Hepatocyte (in vitro differentiated cells): Measurements from ENCODE around the gene PUS7. TPM values are rescaled to one million over a fixed set of nuclear protein-coding genes. Genes with fewer than 3 reads are reported as not detected.
"Not testable (repeated sequence)": the region's sequence is repeated elsewhere in the genome, so short reads cannot be mapped to it uniquely, and the experiment has no call there.

Experiments used
- DNase-seq: peaks from one replicate; pipeline ENCODE4 v3.0.0-alpha.2; 2016; ENCODE audit warnings: low spot score
- H2AFZ ChIP-seq: fragments of 200-600 bp; sonication (generic); 2 replicates; pipeline ENCODE4 v1.6.0; 2016; ENCODE audit warnings: antibody characterized with exemption, mild to moderate bottlenecking
- H3K27ac ChIP-seq: fragments of 200-600 bp; sonication (generic); 2 replicates; pipeline ENCODE4 v1.5.1; 2016; ENCODE audit warnings: mild to moderate bottlenecking
- H3K27me3 ChIP-seq: fragments of 200-600 bp; sonication (generic); 2 replicates; pipeline ENCODE4 v1.6.1; 2016
- H3K36me3 ChIP-seq: fragments of 200-600 bp; sonication (generic); replicated peaks from 2 replicates; pipeline ENCODE4 v1.5.1; 2016; ENCODE audit warnings: low read depth; ENCODE audit not compliant: insufficient read depth
- H3K4me1 ChIP-seq: fragments of 200-600 bp; sonication (generic); 2 replicates; pipeline ENCODE4 v1.5.1; 2016; ENCODE audit warnings: mild to moderate bottlenecking, moderate library complexity; ENCODE audit not compliant: insufficient read depth
- H3K4me2 ChIP-seq: fragments of 200-600 bp; sonication (generic); 2 replicates; pipeline ENCODE4 v1.6.0; 2016
- H3K4me3 ChIP-seq: fragments of 200-600 bp; sonication (generic); 2 replicates; pipeline ENCODE4 v1.5.1; 2016; ENCODE audit warnings: mild to moderate bottlenecking
- H3K79me2 ChIP-seq: fragments of 200-600 bp; sonication (generic); 2 replicates; pipeline ENCODE4 v1.6.0; 2017; ENCODE audit warnings: mild to moderate bottlenecking
- H3K9me2 ChIP-seq: fragments of 200-600 bp; sonication (generic); replicated peaks from 2 replicates; pipeline ENCODE4 v1.6.0; 2017; ENCODE audit warnings: mild to moderate bottlenecking; ENCODE audit not compliant: insufficient read depth
- H3K9me3 ChIP-seq: fragments of 200-600 bp; sonication (generic); 2 replicates; pipeline ENCODE4 v1.5.1; 2016; ENCODE audit warnings: low read depth, mild to moderate bottlenecking
- H4K20me1 ChIP-seq: fragments of 200-600 bp; sonication (generic); 2 replicates; pipeline ENCODE4 v1.6.0; 2016; ENCODE audit warnings: mild to moderate bottlenecking; ENCODE audit not compliant: insufficient read depth, poor library complexity, severe bottlenecking
- EZH2 ChIP-seq: fragments of 200-600 bp; sonication (generic); IDR thresholded peaks from 2 replicates; pipeline ENCODE4 v1.6.1; 2016; ENCODE audit warnings: antibody characterized with exemption, mild to moderate bottlenecking, borderline replicate concordance
- EZH2phosphoT487 ChIP-seq: fragments of 200-600 bp; sonication (generic); IDR thresholded peaks from one replicate; pipeline ENCODE4 v1.6.1; 2018; ENCODE audit warnings: antibody characterized with exemption, mild to moderate bottlenecking, low read depth, moderate library complexity; ENCODE audit not compliant: unreplicated experiment, severe bottlenecking
- WGBS: methylation state at CpG from one replicate; pipeline ENCODE4 v1.1.6; 2016; ENCODE audit warnings: low lambda C conversion rate; ENCODE audit errors: missing lambda C conversion rate; 5-methylcytosine and 5-hydroxymethylcytosine counted together
- polyA plus RNA-seq: library from polyadenylated mRNA; unstranded; fragments of >200 nt; fragmentation: Nextera tagmentation; extraction: Ambion mirVana; gene quantifications from 2 replicates; pipeline ENCODE4 v1.2.1, GENCODE V29; 2016
- total RNA-seq: library from RNA; depleted of rRNA; stranded (reverse); fragments of >200 nt; gene quantifications from 2 replicates; pipeline ENCODE4 v1.2.3, GENCODE V29; 2014
- TF ChIP-seq, protein P1 (sequence below): fragments of 200-600 bp; sonication (generic); IDR thresholded peaks from 2 replicates; pipeline ENCODE4 v1.5.1; 2016; ENCODE audit warnings: antibody characterized with exemption, mild to moderate bottlenecking; ENCODE audit not compliant: poor library complexity

The PUS7 gene
- total and polyA plus RNA-seq, 2 experiments from 2014 or later, result 4.3 to 12.6 TPM

DNA sequence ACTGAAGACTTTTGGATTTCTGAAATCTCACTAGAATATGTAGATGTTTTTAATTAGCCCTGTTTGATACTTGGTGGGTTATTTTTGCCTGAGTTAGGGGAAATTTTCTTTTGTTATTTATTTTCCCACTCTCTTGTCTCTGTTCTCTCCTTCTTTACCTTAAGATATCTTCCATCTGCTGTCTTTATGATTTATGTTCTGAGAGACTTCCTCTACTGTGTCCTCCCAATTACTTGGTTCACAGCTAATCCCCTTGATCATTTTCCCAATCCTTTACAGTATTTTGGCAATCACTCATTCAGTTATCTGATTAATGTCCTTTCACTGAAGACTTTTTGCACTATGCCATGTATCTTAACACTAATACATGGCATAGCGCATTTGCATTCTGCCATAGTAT is 83.8 kb downstream of the PUS7 start:
- no peaks in the 10 kb centered on the region for H3K27me3 ChIP-seq
- 100% methylated on average over 1 of the region's 1 CpG for WGBS
- TF ChIP-seq EZH2phosphoT487, result no peak
- TF ChIP-seq EZH2, result no peak
- TF ChIP-seq, protein P1, sequence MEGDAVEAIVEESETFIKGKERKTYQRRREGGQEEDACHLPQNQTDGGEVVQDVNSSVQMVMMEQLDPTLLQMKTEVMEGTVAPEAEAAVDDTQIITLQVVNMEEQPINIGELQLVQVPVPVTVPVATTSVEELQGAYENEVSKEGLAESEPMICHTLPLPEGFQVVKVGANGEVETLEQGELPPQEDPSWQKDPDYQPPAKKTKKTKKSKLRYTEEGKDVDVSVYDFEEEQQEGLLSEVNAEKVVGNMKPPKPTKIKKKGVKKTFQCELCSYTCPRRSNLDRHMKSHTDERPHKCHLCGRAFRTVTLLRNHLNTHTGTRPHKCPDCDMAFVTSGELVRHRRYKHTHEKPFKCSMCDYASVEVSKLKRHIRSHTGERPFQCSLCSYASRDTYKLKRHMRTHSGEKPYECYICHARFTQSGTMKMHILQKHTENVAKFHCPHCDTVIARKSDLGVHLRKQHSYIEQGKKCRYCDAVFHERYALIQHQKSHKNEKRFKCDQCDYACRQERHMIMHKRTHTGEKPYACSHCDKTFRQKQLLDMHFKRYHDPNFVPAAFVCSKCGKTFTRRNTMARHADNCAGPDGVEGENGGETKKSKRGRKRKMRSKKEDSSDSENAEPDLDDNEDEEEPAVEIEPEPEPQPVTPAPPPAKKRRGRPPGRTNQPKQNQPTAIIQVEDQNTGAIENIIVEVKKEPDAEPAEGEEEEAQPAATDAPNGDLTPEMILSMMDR, result no peak
- H3K36me3 ChIP-seq, result no peaks in the 10 kb centered on the region
- no peaks in the 10 kb centered on the region for H4K20me1 ChIP-seq
- no peaks in the 10 kb centered on the region for H3K79me2 ChIP-seq
- H3K4me3 ChIP-seq, result no peak overlapping the region
- H3K4me2 ChIP-seq, result no peak overlapping the region
- H3K27ac ChIP-seq, result no peak overlapping the region
- H3K9me2 ChIP-seq, result no peaks in the 10 kb centered on the region
- H2AFZ ChIP-seq, result no peak overlapping the region
- no peaks in the 10 kb centered on the region for H3K9me3 ChIP-seq
- H3K4me1 ChIP-seq, result no peaks in the 10 kb centered on the region
- no peak for DNase-seq

- not testable (repeated sequence) for H3K27ac ChIP-seq, H3K9me3 ChIP-seq, DNase-seq, H2AFZ ChIP-seq, H3K79me2 ChIP-seq, H3K4me2 ChIP-seq, H3K27me3 ChIP-seq, H3K4me1 ChIP-seq, H3K4me3 ChIP-seq, H4K20me1 ChIP-seq, H3K36me3 ChIP-seq, H3K9me2 ChIP-seq
- WGBS, result 96% methylated on average over 6 of the region's 6 CpGs
These were observed 84.7 kb downstream of the PUS7 start for GRCh38 chr7:105437356-105437755.

DNA sequence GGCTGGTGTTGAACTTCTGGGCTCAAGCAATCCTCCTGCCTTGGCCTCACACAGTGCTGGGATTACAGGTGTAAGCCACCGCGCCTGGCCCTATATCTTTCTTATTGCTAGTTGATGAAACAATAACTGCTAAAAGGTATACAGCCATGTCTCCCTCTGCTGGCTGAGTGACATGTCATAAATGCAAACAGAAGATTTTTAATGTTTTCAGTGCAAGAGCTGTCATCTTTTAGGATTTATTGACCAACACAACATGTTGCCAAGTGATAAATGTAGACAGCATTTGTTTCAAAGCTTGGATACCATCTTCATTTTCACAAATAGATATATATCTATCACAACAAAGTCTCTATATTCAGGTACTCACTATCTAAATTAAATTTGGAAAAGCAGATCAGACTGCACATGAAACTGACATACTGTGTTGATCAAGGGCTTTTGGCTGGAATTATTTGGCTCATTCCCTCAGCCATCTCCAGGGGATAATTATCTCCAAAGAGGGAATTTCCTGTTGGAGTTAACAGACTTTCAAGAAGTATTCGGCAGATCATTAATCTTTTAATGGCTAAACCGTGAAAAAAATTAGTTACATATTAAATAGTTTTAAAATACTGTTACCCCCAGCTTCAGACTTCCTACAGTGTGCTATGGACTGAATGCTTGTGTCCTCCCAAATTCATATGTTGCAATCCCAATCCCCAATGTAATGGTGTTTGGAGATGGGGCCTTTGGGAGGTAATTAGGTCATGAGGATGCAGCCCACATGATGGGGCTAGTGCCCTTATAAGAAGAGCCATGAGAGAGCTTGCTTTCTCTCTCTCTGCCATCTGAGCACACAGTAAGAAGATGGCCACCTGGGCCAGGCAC is 92.1 kb downstream of the PUS7 start:
- TF ChIP-seq EZH2, result no peak
- TF ChIP-seq, protein P1, result peak; percentile 58
- Histone ChIP-seq H3K9me3 (no peaks in the 10 kb centered on the region), H3K36me3 (no peaks in the 10 kb centered on the region), H3K79me2 (no peaks in the 10 kb centered on the region), H3K4me1 (no peaks in the 10 kb centered on the region), H3K9me2 (no peaks in the 10 kb centered on the region), H3K4me2 (no peak overlapping the region), H3K4me3 (no peak overlapping the region), H3K27me3 (no peaks in the 10 kb centered on the region), H3K27ac (no peak overlapping the region), H4K20me1 (no peaks in the 10 kb centered on the region), H2AFZ (no peak overlapping the region)
- peak; percentile 48 for DNase-seq
- WGBS, result 50% methylated on average over 4 of the region's 4 CpGs

- no peak overlapping the region for H3K4me2 ChIP-seq
- no peaks in the 10 kb centered on the region for H3K4me1 ChIP-seq
- no peak overlapping the region for H3K4me3 ChIP-seq
- DNase-seq, result no peak
- no peaks in the 10 kb centered on the region for H4K20me1 ChIP-seq
- no peak overlapping the region for H3K27ac ChIP-seq
- no peaks in the 10 kb centered on the region for H3K9me3 ChIP-seq
- 90% methylated on average over 2 of the region's 2 CpGs for WGBS
- no peaks in the 10 kb centered on the region for H3K9me2 ChIP-seq
- no peaks in the 10 kb centered on the region for H3K27me3 ChIP-seq
- TF ChIP-seq EZH2, result no peak
- TF ChIP-seq, protein P1, result no peak
- TF ChIP-seq EZH2phosphoT487, result no peak
- H3K79me2 ChIP-seq, result no peaks in the 10 kb centered on the region
- no peaks in the 10 kb centered on the region for H3K36me3 ChIP-seq
- H2AFZ ChIP-seq, result no peak overlapping the region
These were observed 95.4 kb downstream of the PUS7 start for GRCh38 chr7:105426606-105427146.
